ENCODE results near the gene CLP1.

Gene CLP1

GRCh38 chr11:57647372-57647771 lies 10.2 kb upstream of the CLP1 start:
- TF ChIP-seq, protein P1, sequence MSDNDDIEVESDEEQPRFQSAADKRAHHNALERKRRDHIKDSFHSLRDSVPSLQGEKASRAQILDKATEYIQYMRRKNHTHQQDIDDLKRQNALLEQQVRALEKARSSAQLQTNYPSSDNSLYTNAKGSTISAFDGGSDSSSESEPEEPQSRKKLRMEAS (IDR thresholded peaks at IDR 0.05; ENCODE audit: low read depth, low read length), result no peak
- TF ChIP-seq, protein P2, sequence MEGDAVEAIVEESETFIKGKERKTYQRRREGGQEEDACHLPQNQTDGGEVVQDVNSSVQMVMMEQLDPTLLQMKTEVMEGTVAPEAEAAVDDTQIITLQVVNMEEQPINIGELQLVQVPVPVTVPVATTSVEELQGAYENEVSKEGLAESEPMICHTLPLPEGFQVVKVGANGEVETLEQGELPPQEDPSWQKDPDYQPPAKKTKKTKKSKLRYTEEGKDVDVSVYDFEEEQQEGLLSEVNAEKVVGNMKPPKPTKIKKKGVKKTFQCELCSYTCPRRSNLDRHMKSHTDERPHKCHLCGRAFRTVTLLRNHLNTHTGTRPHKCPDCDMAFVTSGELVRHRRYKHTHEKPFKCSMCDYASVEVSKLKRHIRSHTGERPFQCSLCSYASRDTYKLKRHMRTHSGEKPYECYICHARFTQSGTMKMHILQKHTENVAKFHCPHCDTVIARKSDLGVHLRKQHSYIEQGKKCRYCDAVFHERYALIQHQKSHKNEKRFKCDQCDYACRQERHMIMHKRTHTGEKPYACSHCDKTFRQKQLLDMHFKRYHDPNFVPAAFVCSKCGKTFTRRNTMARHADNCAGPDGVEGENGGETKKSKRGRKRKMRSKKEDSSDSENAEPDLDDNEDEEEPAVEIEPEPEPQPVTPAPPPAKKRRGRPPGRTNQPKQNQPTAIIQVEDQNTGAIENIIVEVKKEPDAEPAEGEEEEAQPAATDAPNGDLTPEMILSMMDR (IDR thresholded peaks at IDR 0.05; ENCODE audit: low read depth, low read length), result no peak
- no peak for TF ChIP-seq MYC (IDR thresholded peaks at IDR 0.05; ENCODE audit: low read depth, low read length)
- TF ChIP-seq POLR2A (IDR thresholded peaks at IDR 0.05; ENCODE audit: extremely low read depth, insufficient read length), result no peak
- no peak for DNase-seq (ENCODE audit: low read depth)
- no peak overlapping the region for H3K4me3 ChIP-seq (ENCODE audit: low read depth, low read length)

DNA sequence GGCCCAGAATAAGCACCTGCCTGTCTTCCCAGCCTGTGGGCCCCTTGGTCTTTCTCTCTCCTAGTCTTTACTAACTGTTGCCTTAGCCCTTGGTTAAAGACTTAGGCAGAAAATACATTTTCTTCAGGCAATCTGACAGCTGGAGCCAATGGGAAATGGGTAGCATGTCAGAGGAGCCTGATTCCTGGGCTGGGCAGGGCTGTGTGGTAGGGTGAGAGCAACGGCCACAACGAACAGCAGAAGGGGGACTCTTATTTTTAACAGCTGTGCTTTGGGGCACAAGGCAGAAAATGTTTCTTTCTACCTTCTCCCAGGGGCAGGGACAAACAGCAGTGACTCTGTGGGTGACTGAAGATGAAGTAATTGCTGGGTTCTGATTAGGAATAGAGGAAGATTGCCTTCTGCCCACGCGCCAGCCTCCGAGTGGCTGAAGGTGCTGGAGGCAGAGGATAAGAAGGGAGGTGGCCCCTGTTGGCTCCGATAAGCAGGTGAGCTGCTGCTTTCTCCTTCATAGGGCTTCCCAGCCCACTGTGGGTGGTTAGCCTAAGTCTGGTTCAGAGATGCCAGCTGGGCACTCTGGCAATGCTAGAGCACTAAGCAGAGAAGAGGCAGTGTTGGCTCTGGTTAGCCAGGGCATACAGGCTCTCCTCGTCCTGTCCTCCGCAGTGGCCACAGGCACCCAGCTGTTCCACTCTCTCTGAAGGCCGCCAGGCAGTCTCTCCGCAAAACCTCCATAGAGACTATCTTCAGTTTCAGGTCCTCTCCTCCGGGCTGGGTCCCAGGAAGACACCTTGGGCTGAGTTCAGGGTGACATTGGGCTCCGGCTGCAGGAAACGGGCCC lies 9.4 kb upstream of the CLP1 start:
- no peak overlapping the region for H3K4me3 ChIP-seq (ENCODE audit: low read depth, low read length)
- TF ChIP-seq MYC (IDR thresholded peaks at IDR 0.05; ENCODE audit: low read depth, low read length) (no peak), POLR2A (IDR thresholded peaks at IDR 0.05; ENCODE audit: extremely low read depth, insufficient read length) (no peak)
- TF ChIP-seq, protein P2 (IDR thresholded peaks at IDR 0.05; ENCODE audit: low read depth, low read length), result no peak
- TF ChIP-seq, protein P1 (IDR thresholded peaks at IDR 0.05; ENCODE audit: low read depth, low read length), result no peak
- DNase-seq (ENCODE audit: low read depth), result peak; percentile 26

DNA sequence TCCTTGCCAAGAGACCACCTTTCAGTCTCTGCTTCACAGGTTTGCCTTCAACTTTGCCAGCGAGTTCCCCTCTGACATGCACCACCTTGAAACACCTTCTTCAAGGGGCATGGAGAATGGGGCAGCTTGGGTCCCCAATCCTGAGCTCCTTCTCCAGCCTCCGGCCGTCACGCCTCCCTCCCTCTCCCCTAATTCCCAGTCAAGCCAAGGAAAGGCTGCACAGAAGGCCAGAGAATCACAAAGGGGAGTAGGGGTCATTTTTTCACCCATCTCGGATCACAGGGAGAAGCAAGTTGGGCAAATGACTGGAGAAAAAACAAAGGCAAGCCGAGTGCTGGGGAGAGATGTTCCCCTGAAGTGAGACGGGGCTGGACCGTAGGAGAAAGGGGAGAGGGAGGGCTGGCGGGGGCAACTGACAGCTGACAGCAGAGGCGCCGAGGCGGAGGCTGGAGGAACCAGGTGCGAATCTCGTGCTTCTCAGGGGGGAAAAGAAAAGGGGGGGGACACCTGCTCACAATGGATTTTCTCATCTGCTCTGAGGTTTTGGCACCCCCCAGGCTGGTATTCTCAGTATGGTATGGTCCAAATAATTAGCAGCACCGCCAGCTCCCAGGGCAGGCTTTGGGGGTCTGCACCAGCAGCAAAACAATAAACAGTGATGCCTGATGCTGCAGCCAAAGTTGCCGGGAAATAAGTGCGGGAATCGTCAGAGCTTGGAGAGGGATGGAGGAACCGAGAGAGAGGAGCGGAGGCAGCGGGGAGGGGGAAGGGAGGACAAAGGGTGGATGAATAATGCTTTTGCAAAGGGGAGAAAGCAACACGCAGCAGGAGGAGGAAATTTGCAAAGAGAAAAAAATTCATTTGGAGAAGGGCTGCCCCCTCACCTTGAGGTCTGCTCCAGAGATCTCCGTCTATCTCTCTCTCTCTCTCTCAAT lies 8.5 kb upstream of the CLP1 start:
- TF ChIP-seq, protein P2 (IDR thresholded peaks at IDR 0.05; ENCODE audit: low read depth, low read length), result no peak
- TF ChIP-seq MYC (IDR thresholded peaks at IDR 0.05; ENCODE audit: low read depth, low read length) (no peak), POLR2A (IDR thresholded peaks at IDR 0.05; ENCODE audit: extremely low read depth, insufficient read length) (no peak)
- TF ChIP-seq, protein P1 (IDR thresholded peaks at IDR 0.05; ENCODE audit: low read depth, low read length), result no peak
- DNase-seq (ENCODE audit: low read depth), result no peak
- H3K4me3 ChIP-seq (ENCODE audit: low read depth, low read length), result no peak overlapping the region

DNA sequence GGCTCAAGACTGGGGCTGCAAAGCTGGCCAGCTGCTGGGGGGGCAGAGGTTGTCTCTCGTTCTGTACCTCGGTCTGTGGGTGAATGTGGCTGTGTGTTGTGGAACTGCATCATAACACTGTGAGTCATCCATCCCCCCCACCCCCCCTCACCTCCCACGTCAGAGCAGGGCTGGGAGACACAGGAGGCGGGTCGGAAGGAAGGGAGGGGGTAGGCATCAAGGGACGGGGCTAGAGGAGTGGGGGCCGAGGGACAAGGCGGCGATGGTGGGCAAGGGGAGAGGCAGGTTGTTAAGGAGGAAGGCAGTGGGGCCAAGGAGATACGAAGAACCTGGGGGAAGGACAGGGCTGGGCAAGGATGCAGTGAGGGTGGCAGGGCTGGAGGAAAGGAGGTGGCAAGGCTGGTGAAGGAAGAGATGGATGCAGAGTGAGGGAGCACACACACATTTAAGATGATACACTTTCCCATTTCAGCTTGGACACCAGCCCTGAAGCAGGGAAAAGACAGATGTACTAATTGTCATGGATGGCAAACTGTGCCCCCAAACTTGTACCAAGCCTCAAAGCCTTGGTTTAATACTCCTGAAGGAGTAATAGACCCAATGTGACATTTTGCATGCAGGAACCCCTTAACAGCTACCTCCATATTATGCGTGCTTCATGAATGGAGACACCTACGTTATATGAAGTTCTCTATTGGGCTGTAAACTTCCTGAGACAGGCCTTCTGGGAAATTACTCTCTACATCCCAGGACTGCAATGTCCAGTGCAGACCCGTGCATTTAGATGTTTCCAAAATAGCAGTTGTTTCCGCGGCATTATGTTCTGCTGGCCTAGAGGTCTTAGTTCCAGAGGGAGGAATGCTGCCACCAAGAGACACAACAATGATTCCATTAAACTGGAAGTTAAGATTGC lies 7.5 kb upstream of the CLP1 start, which contains the start of gene YPEL4:
Gene YPEL4, minus strand, starts transcription at position 87 of the 913 bp plus-strand sequence. CDS start 2,805 bp downstream, outside the sequence.
- DNase-seq (ENCODE audit: low read depth), result peak; percentile 57
- no peak within 1 kb of the TSS for H3K4me3 ChIP-seq (ENCODE audit: low read depth, low read length)
- TF ChIP-seq, protein P1 (IDR thresholded peaks at IDR 0.05; ENCODE audit: low read depth, low read length), result no peak
- TF ChIP-seq POLR2A (IDR thresholded peaks at IDR 0.05; ENCODE audit: extremely low read depth, insufficient read length) (no peak), MYC (IDR thresholded peaks at IDR 0.05; ENCODE audit: low read depth, low read length) (no peak)
- TF ChIP-seq, protein P2 (IDR thresholded peaks at IDR 0.05; ENCODE audit: low read depth, low read length), result no peak

DNA sequence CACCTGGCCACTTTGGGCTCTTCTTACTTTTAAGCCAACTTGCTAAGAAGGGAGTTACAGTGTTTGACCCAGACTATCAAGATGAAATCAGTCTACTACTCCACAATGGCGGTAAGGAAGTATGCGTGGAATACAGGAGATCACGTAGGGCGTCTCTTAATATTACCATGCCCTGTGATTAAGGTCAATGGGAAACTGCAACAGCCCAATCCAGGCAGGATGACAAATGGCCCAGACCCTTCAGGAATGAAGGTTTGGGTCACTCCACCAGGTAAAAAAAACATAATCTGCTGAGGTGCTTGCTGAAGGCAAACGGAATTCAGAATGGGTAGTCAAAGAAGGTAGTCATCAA lies 6.8 kb upstream of the CLP1 start:
- TF ChIP-seq, protein P1 (IDR thresholded peaks at IDR 0.05; ENCODE audit: low read depth, low read length), result no peak
- no peak for TF ChIP-seq POLR2A (IDR thresholded peaks at IDR 0.05; ENCODE audit: extremely low read depth, insufficient read length)
- H3K4me3 ChIP-seq (ENCODE audit: low read depth, low read length), result no peak overlapping the region
- DNase-seq (ENCODE audit: low read depth), result no peak

All from NB4 (cell line).